Inferior parietal cortex (tissue), 1 donor: ENCODE data around the gene LHPP.
"Not testable (repeated sequence)": the region's sequence is repeated elsewhere in the genome, so short reads cannot be mapped to it uniquely, and the experiment has no call there.

Experiments used
- DNase-seq: peaks from one replicate; pipeline ENCODE4 v3.0.0-alpha.2; 2016; ENCODE audit errors: extremely low spot score

Gene LHPP

GRCh38 chr10:124570646-124571045 lies 109.0 kb downstream of the LHPP start:
- no peak for DNase-seq

DNA sequence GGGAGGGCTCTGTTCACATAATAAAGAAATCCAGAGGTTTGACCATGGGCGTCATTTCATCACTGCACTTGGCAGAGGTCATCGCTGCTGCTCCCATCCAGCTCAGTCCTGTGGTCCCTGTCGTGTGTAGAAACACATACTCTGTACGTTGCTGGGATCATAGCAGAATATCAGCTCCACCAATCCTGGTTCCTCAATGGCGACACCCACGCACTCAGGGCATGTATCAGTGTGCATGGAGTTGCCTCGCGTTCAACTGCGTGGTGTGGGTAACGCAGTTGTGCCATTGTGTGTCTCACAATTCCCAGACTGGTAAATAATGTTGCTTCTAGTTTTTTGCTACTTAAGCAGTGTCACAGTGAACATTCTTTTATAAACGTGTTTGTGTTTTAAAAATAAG lies 111.1 kb downstream of the LHPP start:
- DNase-seq: no peak

DNA sequence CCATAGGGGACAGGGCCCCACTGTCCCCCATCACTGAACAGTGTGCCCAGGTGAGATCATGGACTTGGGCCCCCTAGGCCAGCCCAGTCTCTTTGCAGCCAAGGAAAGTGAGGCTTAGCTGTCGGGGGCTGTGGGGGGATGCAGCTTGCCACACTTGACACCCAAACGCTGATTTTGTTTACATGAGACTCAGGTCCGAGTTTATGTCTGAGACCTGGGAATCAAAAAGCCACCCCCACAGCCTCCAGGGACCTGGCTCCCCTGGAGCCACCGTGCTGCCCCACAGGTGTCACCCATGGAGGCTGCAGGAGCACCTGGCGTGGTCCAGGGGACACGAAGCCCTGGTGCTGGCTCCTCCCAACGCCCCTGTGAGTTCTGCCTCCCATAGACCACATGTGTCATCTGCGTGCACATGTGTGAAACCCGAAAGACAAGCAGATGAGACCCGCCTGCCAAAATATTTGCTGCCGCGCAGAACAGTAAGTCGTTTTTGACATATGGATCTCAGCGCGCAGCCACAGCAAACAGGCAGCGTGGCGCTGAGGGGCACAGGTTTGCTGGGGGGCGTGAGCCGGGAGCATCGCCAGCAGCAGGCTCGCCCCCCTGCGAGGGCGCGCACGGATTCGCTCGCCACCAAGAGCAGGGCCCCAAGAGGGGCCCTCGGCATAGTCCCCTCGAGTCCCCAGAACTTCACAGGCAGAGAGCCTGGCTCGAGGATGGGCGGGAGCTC lies 112.3 kb downstream of the LHPP start:
- DNase-seq: no peak

DNA sequence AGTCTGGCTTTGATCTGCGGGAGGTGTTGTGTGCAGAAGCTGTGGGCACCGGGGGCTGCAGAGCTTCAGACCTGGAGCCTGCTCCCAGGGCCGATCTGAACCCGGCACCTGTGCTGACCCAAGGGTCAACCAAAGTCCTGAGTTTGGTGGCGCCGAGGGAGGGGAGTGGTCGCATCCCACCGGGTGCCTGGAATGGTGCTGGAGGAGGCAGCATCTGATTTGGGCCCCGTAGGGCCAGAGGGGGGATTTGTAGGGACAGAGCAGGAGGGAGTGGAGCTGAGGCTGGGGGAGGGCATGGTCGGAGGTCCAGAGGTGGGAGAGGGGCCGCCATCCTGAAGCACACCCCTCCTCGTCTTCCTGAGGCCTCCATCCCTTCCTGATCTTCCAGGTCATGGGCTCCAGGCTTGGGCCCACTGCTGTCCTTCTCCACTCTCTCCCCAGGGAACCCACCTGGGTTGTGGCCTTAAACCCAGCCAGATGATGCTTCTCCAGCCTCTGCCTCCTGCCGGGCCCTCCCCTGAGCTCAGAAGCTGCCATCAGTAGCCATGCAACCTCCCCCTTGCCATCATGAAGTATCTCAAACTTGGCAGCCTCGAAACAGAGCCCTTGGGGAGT lies 112.9 kb downstream of the LHPP start:
- DNase-seq: no peak

DNA sequence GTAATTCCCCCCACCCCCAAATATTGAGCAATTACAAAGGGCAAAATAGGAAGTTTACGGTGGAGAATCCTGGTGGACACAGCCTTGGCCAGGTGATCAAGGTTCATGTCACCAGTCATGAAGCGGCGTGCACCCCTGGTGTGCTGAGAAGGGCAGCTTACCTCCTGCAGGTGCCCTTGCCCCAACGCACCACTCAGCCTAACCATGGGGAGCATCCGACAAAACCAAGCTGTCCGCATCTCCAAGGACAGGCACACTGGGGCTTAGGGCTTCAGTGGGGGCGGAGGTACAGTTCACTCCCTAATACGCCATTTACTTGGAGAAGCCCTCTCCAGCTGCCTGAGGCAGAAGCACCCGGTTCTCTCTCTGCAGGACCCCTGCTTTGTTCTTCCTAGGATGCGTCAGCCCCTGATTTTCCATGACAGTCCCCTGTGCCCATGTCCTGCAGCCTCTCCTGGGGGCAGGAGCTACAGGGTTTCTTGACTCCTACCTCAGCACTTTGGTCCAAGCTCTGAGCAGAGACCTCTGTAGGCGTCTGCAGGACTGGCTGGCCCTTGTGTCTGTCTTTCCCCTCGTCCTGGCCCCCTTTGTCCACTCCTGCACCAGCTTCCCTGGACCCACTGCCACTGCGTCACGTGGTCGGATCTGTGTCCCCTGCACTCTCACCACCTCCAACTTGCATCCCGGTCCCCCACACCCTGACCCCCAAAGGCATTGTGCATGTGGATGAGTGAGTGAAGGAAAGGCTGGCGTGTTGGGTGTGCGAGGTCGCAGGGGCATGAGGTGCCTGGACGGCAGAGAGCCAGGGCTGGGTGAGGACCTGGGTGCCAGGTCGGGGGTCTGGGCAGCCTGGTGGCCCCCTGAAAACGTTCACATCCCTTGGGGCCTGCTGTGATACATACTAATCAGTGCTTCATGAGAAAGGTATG lies 113.7 kb downstream of the LHPP start:
- no peak for DNase-seq

- no peak for DNase-seq
Measured at GRCh38 chr10:124576526-124577420, 115.2 kb downstream of the LHPP start.

GRCh38 chr10:124577651-124578050 lies 116.0 kb downstream of the LHPP start:
- DNase-seq: no peak

GRCh38 chr10:124578231-124579010 lies 116.8 kb downstream of the LHPP start:
- no peak for DNase-seq

- DNase-seq: no peak
Measured at GRCh38 chr10:124579011-124579399, 117.4 kb downstream of the LHPP start.

- DNase-seq: no peak
Measured at GRCh38 chr10:124586142-124586541, 124.5 kb downstream of the LHPP start.

GRCh38 chr10:124587811-124588211 lies 126.2 kb downstream of the LHPP start:
- no peak for DNase-seq

DNA sequence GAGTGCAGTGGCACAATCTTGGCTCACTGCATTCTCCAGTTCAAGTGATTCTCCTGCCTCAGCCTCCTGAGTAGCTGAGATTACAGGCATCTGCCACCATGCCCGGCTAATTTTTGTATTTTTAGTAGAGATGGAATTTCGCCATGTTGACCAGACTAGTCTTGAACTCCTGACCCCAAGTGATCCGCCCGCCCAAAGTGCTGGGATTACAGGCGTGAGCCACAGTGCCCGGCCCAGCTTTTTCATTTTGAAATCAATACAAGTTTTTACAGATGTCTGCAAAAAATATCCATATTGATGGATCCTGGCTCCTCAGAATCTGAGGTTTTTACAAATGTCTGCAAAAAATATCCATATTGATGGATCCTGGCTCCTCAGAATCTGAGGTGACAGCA lies 126.7 kb downstream of the LHPP start:
- not testable (repeated sequence) for DNase-seq

- peak; percentile 28 for DNase-seq
Measured at GRCh38 chr10:124588736-124589490, 127.3 kb downstream of the LHPP start.

- DNase-seq: peak; percentile 63
Measured at GRCh38 chr10:124589491-124590041, 127.9 kb downstream of the LHPP start.

GRCh38 chr10:124590216-124591122 lies 128.8 kb downstream of the LHPP start:
- no peak for DNase-seq

DNA sequence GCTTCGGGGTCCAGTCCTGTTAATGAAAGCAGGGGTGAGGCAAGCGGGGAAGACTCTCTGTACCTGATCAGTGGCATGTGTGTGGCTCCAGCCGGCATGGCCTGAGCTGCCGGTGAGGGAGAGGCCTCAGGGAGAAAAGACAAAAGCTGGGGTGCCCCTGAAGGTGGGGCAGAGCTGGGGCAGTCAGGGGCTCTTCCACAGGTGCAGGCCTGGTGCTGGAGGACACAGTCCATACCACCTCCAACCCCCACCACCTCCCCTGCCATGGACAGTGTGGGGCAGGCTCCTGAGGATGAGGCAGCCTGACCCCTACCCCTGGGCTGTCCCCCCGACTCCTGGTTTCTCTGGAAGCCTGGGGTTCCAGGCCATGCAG lies 129.5 kb downstream of the LHPP start:
- DNase-seq: no peak

DNA sequence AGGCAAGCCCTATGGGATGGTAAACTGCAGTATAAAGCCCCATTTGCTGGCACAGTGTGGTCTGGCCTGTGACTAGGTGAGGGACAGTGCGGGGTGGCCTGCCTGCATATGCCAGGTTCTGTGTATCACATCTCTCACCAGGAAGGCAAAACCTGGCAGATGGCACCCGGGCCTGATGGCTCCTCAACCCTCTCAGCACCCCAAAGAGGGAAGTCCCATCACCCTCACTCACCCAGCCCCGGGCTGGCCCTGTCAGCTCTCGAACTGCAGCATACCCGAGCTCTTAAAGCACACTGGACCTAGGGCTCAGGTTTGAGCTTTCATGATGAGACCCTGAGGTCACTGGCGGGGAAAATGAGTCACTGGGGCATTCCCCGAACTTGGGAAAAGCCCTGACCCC lies 130.5 kb downstream of the LHPP start:
- DNase-seq: no peak

DNA sequence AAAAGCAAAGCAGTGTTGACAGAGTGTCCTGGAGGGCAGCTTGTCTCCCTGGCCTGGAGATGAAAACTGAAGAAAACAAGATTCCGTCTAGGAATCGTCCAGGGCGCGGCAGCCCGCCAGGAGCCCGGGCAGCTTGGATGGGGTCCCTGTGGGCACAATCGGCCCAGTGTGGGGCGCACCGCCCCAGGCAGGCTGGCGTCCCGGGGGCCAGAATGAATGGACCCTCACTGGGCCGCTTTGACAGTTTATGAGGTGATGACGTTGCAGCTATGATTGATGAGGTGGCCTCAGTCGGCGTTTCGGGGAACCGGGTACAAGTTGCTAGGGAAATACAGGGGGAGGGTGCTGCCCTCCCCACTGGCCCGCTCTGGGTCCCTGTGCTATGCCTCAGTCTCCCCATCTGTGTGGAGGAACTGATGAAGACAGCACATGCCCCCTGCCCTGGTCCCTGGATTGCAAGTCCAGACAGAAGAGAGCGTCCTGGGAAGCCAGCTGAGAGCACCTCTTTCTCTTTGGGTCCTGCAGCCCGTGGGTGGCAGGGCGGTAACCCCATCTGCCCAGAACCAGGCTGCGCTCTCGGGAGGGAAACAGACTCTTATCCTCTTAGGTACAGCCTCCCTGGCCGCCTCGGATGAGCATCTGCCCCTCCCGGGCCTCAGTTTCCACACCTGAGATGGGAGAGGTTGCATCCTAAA lies 131.3 kb downstream of the LHPP start:
- DNase-seq: no peak
